HepG2 (cell line): Measurements from ENCODE around the gene ARHGEF16.

Source experiments
- ADNP ChIP-seq: sonication (generic); formaldehyde crosslinking; IDR thresholded peaks from 2 replicates; pipeline ENCODE4 v1.4.0; 2020; ENCODE audit warnings: missing genetic modification reagents
- GABPA ChIP-seq, 2 experiments: IDR thresholded peaks; 2 replicates each; pipeline ENCODE4 v1.6.1; 2011 to 2016; ENCODE audit warnings: low read depth in 2 of 2, low read length in 1 of 2, missing biosample characterization in 1 of 2, missing genetic modification characterization in 1 of 2
- HNF4G ChIP-seq, 2 experiments: sonication (generic) in 1 of 2; formaldehyde crosslinking in 1 of 2; IDR thresholded peaks; 2 replicates each; pipeline versions ENCODE4 v1.4.0 to v1.6.1; 2011 to 2020; ENCODE audit warnings: borderline replicate concordance in 2 of 2, low read depth in 2 of 2, mild to moderate bottlenecking in 2 of 2, low read length in 1 of 2, missing genetic modification reagents in 1 of 2, moderate library complexity in 1 of 2
- PTBP1 ChIP-seq: fragments of 200-400 bp; formaldehyde crosslinking; IDR thresholded peaks from 2 replicates; pipeline ENCODE4 v1.6.1; 2018; ENCODE audit warnings: low read length, low read depth; ENCODE audit not compliant: poor library complexity, severe bottlenecking
- SNRNP70 ChIP-seq: fragments of 200-400 bp; formaldehyde crosslinking; IDR thresholded peaks from 2 replicates; pipeline ENCODE4 v1.6.1; 2017; ENCODE audit warnings: mild to moderate bottlenecking, low read depth, low read length, moderate library complexity
- SP5 ChIP-seq: IDR thresholded peaks from 2 replicates; pipeline ENCODE4 v1.6.1; 2016; ENCODE audit warnings: low read depth, borderline replicate concordance
- TAF1 ChIP-seq: sonication (generic); formaldehyde crosslinking; IDR thresholded peaks from 2 replicates; pipeline ENCODE4 v1.4.0; 2020; ENCODE audit warnings: missing genetic modification reagents
- ZSCAN29 ChIP-seq: sonication (generic); formaldehyde crosslinking; conservative IDR thresholded peaks from 2 replicates; pipeline ENCODE4 v1.4.0; 2020; ENCODE audit warnings: mild to moderate bottlenecking, missing genetic modification reagents
- TF ChIP-seq, protein P1 (sequence below), 2 experiments: sonication (generic) in 1 of 2; formaldehyde crosslinking in 1 of 2; IDR thresholded peaks; 2 replicates each; pipeline versions ENCODE4 v1.5.1 to v1.6.1; 2011 to 2020; ENCODE audit warnings: borderline replicate concordance in 1 of 2, low read depth in 1 of 2, low read length in 1 of 2, mild to moderate bottlenecking in 1 of 2, missing genetic modification reagents in 1 of 2, moderate library complexity in 1 of 2
- TF ChIP-seq, protein P2 (sequence below), 2 experiments: IDR thresholded peaks; 2 replicates each; pipeline ENCODE4 v1.6.1; 2011 to 2012; ENCODE audit warnings: low read length in 2 of 2, borderline replicate concordance in 1 of 2, low read depth in 1 of 2, mild to moderate bottlenecking in 1 of 2, moderate library complexity in 1 of 2
- TF ChIP-seq, protein P3 (sequence below): sonication (generic); formaldehyde crosslinking; IDR thresholded peaks from 2 replicates; pipeline ENCODE4 v1.4.0; 2020; ENCODE audit warnings: missing genetic modification reagents
- TF ChIP-seq, protein P4 (sequence below): sonication (generic); formaldehyde crosslinking; IDR thresholded peaks from 2 replicates; pipeline ENCODE4 v1.5.0; 2020; ENCODE audit warnings: mild to moderate bottlenecking, missing genetic modification reagents, moderate library complexity
- TF ChIP-seq, protein P5 (sequence below): sonication (generic); formaldehyde crosslinking; conservative IDR thresholded peaks from 2 replicates; pipeline ENCODE4 v1.4.0; 2020; ENCODE audit warnings: missing genetic modification reagents
- TF ChIP-seq, protein P6 (sequence below): sonication (generic); formaldehyde crosslinking; IDR thresholded peaks from 2 replicates; pipeline ENCODE4 v1.4.0; 2020; ENCODE audit warnings: missing genetic modification reagents

DNA sequence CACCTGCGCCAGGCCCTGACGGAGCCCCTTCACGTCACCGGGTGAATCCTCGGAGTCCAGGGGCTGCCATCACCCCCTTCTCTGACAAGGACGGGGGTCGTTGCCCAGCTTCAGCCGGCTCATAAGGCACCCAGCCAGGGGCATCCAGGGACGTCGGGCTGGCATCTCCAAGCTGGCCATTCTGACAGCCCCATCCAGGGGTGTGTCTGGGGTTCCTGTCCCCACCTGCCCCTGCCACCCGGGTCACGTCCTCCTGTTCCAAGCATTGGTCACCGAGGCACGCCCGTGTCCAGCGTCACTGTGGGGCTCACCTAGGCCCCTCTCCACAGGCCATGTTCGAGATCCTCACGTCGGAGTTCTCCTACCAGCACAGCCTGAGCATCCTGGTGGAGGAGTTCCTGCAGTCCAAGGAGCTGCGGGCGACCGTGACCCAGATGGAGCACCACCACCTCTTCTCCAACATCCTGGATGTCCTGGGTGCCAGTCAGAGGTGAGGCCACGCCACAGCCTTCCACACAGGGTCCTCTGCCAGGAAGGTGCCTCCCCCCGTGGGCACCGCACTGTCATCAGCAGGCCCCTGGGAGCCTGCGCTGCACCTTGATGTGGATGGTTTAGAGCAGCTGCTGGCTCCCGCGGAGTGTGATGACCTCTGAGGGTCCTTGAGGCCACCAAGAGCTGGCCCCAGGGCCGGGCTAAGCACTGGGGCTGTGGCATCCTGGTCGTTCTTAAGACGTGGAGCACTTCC lies 14.8 kb downstream of the ARHGEF16 start:
- no peak for TF ChIP-seq ZSCAN29
- no peak for TF ChIP-seq TAF1
- TF ChIP-seq, protein P1, sequence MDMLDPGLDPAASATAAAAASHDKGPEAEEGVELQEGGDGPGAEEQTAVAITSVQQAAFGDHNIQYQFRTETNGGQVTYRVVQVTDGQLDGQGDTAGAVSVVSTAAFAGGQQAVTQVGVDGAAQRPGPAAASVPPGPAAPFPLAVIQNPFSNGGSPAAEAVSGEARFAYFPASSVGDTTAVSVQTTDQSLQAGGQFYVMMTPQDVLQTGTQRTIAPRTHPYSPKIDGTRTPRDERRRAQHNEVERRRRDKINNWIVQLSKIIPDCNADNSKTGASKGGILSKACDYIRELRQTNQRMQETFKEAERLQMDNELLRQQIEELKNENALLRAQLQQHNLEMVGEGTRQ (IDR thresholded peaks at IDR 0.05; ENCODE audit: low read depth, low read length), result no peak
- TF ChIP-seq, protein P1 (CRISPR knock-in tag; IDR thresholded peaks at IDR 0.05; ENCODE audit: borderline replicate concordance), result no peak
- TF ChIP-seq GABPA (IDR thresholded peaks at IDR 0.05; ENCODE audit: low read depth, low read length), result no peak
- no peak for TF ChIP-seq GABPA (CRISPR knock-in tag; IDR thresholded peaks at IDR 0.05; ENCODE audit: low read depth)
- TF ChIP-seq, protein P2, sequence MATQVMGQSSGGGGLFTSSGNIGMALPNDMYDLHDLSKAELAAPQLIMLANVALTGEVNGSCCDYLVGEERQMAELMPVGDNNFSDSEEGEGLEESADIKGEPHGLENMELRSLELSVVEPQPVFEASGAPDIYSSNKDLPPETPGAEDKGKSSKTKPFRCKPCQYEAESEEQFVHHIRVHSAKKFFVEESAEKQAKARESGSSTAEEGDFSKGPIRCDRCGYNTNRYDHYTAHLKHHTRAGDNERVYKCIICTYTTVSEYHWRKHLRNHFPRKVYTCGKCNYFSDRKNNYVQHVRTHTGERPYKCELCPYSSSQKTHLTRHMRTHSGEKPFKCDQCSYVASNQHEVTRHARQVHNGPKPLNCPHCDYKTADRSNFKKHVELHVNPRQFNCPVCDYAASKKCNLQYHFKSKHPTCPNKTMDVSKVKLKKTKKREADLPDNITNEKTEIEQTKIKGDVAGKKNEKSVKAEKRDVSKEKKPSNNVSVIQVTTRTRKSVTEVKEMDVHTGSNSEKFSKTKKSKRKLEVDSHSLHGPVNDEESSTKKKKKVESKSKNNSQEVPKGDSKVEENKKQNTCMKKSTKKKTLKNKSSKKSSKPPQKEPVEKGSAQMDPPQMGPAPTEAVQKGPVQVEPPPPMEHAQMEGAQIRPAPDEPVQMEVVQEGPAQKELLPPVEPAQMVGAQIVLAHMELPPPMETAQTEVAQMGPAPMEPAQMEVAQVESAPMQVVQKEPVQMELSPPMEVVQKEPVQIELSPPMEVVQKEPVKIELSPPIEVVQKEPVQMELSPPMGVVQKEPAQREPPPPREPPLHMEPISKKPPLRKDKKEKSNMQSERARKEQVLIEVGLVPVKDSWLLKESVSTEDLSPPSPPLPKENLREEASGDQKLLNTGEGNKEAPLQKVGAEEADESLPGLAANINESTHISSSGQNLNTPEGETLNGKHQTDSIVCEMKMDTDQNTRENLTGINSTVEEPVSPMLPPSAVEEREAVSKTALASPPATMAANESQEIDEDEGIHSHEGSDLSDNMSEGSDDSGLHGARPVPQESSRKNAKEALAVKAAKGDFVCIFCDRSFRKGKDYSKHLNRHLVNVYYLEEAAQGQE (IDR thresholded peaks at IDR 0.05; ENCODE audit: borderline replicate concordance in 1 of 2, low read depth in 1 of 2, low read length in 2 of 2), result no peak
- no peak for TF ChIP-seq SP5 (CRISPR knock-in tag)
- TF ChIP-seq SNRNP70, result no peak
- no peak for TF ChIP-seq PTBP1
- TF ChIP-seq, protein P3, sequence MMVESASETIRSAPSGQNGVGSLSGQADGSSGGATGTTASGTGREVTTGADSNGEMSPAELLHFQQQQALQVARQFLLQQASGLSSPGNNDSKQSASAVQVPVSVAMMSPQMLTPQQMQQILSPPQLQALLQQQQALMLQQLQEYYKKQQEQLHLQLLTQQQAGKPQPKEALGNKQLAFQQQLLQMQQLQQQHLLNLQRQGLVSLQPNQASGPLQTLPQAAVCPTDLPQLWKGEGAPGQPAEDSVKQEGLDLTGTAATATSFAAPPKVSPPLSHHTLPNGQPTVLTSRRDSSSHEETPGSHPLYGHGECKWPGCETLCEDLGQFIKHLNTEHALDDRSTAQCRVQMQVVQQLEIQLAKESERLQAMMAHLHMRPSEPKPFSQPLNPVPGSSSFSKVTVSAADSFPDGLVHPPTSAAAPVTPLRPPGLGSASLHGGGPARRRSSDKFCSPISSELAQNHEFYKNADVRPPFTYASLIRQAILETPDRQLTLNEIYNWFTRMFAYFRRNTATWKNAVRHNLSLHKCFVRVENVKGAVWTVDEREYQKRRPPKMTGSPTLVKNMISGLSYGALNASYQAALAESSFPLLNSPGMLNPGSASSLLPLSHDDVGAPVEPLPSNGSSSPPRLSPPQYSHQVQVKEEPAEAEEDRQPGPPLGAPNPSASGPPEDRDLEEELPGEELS (CRISPR knock-in tag), result no peak
- TF ChIP-seq HNF4G (IDR thresholded peaks at IDR 0.05; ENCODE audit: borderline replicate concordance, low read depth, low read length), result no peak
- no peak for TF ChIP-seq HNF4G (CRISPR knock-in tag; IDR thresholded peaks at IDR 0.05; ENCODE audit: borderline replicate concordance, low read depth)
- TF ChIP-seq, protein P4, sequence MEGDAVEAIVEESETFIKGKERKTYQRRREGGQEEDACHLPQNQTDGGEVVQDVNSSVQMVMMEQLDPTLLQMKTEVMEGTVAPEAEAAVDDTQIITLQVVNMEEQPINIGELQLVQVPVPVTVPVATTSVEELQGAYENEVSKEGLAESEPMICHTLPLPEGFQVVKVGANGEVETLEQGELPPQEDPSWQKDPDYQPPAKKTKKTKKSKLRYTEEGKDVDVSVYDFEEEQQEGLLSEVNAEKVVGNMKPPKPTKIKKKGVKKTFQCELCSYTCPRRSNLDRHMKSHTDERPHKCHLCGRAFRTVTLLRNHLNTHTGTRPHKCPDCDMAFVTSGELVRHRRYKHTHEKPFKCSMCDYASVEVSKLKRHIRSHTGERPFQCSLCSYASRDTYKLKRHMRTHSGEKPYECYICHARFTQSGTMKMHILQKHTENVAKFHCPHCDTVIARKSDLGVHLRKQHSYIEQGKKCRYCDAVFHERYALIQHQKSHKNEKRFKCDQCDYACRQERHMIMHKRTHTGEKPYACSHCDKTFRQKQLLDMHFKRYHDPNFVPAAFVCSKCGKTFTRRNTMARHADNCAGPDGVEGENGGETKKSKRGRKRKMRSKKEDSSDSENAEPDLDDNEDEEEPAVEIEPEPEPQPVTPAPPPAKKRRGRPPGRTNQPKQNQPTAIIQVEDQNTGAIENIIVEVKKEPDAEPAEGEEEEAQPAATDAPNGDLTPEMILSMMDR (CRISPR knock-in tag), result no peak
- TF ChIP-seq, protein P5, sequence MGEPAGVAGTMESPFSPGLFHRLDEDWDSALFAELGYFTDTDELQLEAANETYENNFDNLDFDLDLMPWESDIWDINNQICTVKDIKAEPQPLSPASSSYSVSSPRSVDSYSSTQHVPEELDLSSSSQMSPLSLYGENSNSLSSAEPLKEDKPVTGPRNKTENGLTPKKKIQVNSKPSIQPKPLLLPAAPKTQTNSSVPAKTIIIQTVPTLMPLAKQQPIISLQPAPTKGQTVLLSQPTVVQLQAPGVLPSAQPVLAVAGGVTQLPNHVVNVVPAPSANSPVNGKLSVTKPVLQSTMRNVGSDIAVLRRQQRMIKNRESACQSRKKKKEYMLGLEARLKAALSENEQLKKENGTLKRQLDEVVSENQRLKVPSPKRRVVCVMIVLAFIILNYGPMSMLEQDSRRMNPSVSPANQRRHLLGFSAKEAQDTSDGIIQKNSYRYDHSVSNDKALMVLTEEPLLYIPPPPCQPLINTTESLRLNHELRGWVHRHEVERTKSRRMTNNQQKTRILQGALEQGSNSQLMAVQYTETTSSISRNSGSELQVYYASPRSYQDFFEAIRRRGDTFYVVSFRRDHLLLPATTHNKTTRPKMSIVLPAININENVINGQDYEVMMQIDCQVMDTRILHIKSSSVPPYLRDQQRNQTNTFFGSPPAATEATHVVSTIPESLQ (CRISPR knock-in tag), result no peak
- TF ChIP-seq ADNP (CRISPR knock-in tag), result no peak
- TF ChIP-seq, protein P6, sequence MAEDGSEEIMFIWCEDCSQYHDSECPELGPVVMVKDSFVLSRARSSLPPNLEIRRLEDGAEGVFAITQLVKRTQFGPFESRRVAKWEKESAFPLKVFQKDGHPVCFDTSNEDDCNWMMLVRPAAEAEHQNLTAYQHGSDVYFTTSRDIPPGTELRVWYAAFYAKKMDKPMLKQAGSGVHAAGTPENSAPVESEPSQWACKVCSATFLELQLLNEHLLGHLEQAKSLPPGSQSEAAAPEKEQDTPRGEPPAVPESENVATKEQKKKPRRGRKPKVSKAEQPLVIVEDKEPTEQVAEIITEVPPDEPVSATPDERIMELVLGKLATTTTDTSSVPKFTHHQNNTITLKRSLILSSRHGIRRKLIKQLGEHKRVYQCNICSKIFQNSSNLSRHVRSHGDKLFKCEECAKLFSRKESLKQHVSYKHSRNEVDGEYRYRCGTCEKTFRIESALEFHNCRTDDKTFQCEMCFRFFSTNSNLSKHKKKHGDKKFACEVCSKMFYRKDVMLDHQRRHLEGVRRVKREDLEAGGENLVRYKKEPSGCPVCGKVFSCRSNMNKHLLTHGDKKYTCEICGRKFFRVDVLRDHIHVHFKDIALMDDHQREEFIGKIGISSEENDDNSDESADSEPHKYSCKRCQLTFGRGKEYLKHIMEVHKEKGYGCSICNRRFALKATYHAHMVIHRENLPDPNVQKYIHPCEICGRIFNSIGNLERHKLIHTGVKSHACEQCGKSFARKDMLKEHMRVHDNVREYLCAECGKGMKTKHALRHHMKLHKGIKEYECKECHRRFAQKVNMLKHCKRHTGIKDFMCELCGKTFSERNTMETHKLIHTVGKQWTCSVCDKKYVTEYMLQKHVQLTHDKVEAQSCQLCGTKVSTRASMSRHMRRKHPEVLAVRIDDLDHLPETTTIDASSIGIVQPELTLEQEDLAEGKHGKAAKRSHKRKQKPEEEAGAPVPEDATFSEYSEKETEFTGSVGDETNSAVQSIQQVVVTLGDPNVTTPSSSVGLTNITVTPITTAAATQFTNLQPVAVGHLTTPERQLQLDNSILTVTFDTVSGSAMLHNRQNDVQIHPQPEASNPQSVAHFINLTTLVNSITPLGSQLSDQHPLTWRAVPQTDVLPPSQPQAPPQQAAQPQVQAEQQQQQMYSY, result no peak
